HG03025 (cell line): ENCODE measurements around the gene IL17REL.

Source experiments
- ATAC-seq: cut with Tn5 transposase; IDR thresholded peaks from one replicate; pipeline ENCODE4 v1.9.1; 2021; ENCODE audit warnings: mild to moderate bottlenecking, moderate library complexity; ENCODE audit not compliant: unreplicated experiment, low FRiP score

IL17REL gene

DNA sequence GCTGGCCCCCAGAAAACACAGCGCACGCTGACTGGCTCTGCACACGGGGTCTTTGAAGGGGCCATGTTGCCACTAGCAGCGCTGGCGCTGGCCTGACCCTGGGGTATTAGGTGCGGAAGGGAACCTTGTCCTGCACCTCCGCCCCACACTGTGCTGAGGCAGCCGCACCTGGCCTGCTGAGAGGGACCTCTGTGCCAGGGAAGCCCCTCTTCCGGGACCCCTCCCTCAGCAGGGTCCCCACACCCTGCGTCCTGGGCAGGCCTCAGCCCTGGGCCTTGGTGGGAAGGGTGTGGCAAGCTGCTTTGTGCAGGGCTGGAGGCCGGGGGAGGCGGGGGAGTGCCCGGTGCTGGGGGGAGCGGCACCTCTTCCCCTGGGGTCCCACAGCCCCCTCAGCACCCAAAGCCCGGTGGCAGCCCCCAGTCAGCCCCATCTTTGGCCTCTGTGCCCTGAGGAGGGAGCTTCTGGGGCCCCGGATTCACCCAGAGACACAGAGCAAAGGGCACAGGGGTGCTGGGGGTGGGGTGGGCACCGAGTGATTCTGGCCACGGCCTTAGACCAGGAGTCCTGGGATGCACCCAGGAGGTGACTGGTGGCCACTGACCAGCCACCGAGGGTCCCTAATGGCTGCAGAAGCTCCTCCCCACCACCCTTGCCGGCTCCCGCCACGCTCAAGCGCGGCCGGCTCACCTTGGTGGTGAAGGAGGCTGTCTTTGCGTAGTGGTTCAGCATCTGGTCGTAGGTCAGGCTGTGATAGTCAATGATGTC lies 34.1 kb upstream of the IL17REL start:
- ATAC-seq, result no peak

DNA sequence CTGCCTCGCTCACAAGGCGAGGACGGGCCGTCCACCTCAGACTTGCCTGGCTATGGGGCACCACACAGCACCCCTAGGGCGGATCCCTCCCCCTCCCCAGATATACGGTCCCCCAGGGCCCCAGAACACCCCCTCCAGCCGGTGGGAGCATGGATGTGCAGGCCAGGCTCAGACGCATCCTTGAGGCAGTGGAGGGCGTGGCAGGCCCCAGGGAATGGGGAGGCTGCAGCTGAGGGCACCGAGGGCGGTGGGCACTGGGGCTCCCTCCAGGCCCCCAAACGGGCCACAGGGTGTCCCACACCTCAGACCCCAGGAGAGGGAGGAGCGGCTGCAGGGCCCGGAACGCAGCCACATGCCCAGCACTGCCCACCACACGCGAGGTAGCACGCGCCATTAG lies 33.5 kb upstream of the IL17REL start:
- ATAC-seq, result no peak

DNA sequence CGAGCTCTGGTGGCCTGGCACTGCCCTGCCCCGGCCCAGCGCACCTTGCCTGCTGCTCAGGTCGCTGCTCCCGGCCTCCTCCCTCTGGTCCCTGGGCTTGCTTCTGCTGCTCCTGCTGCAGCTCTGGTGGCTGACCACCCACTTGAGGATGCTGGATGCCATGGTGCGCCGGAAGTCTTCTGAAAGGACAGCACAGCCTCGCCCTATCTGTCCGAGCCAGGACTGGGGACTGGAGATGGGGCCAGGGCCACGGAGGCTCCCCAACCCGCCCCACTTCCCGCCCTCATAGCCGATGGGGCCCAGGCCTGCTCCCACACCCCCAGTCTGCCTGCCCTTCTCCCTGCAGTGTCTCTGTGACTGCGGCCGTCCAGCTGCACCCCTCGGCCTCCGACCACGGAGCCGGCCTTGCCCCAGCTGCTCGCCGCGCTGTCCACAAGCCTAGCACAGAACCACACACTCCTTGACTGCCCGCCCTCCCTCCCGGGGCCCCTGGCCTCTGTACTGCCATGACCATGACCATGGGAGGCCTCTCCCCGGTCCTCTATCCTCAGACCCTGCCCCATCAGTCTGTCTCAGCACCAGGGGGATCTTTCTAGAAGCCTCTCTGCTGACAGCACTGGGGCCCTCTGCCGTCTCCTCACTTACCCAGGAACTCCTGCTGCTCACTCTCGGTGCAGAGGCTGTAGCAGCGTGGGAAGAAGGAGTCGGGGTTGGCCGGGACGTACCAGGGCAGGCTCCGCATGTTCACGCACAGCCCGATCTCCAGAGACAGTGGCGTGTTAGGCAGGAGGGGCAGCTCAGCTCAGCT lies 32.9 kb upstream of the IL17REL start:
- no peak for ATAC-seq

DNA sequence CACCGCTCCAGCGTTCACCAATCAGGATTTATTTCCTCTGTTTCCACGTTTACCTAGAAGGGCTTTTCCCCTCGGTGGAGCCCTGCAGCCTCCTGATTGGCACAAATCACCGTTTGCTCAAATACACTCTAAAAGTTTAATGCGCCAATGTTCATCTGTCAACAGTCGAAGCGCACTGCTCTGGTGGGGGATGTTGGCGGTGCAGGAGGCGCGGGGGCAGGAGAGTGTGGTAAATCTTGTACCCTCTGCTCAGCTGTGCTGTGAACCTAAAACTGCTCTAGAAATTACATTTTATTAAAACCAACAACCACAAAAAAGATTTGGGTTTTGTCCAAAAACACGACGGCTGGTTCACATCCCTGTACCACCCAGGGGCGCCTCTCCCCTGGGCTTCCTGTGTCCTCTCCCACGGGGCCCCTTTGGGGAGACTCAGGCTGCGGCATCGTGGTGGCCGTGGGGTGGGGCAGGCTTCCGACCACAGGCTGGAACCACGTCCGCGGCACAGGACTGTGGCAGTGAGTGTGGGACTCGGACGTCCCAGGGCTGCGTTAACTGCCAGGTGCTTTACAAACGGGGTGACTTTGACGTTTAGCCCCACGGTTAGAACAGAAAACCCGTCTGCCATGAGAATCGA lies 32.0 kb upstream of the IL17REL start:
- no peak for ATAC-seq

DNA sequence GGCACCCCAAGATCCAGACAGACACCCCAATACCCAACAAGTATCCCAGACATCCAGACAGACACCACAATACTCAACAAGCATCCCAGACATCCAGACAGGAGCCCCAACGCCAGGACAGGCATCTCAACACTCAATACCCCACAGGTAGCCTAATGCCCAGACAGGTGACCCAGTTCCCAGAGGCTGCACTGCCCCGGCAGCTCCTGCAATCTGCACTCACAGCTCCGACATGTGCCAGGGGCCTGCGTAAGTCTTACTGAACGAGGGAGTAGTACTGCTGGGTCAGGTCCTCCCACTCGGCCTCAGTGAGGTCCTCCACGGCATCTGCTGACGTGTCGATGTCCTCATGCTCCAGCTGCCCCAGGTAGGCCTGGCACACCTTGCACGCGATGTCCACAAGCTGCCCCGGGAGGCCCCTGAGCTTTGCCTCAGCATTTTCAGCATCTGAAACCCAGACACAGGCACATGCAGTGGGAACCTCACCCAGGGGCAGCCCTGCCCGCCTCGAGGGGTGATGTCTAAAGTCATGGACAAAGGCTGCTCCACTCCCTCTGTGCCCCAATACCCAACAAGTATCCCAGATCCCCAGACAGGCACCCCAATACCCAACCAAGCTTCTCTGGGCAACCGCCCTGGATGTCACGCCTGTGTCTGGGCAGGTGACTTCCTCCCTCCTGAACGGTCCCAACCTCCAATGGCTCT lies 28.9 kb upstream of the IL17REL start:
- no peak for ATAC-seq

DNA sequence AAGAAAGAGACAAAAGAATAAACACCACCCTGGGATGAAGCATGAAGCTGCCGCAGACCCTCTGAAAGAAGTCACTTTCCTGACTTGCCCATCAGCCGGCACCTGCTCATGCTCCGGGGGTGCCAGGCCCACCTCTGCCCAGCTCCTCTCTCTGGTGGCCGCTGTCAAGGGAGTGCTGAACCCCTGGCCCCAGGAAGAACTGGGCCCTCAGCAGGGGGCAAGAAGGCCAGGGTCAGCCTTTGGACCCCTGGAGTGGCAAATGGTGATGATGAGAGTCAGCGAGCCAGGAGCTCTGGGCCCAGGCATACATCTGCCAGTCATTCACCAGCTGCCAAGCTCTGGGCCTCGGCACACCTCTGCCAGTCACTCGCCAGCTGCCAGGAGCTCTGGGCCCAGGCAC lies 28.2 kb upstream of the IL17REL start:
- no peak for ATAC-seq

DNA sequence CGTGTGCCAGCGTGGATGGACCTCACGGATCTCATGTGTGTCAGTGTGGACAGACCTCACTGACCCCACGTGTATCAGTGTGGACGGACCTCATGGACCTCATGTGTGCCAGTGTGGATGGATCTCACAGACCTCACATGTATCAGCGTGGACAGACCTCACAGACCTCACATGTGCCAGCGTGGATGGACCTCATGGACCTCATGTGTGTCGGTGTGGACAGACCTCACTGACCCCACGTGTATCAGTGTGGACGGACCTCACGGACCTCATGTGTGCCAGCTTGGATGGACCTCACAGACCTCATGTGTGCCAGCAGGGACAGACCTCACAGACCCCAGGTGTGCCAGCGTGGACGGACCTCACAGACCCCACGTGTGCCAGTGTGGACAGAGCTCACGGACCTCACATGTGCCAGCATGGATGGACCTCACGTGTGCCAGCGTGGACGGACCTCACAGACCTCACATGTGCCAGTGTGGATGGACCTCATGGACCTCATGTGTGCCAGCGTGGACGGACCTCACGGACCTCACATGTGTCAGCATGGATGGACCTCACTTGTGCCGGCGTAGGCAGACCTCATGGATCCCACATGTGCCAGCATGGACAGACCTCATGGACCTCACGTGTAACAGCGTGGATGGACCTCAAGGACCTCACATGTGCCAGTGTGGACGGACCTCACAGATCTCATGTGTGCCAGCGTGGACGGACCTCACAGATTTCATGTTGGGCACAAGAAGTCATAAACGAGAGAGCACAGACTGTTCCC lies 27.3 kb upstream of the IL17REL start:
- ATAC-seq, result no peak

DNA sequence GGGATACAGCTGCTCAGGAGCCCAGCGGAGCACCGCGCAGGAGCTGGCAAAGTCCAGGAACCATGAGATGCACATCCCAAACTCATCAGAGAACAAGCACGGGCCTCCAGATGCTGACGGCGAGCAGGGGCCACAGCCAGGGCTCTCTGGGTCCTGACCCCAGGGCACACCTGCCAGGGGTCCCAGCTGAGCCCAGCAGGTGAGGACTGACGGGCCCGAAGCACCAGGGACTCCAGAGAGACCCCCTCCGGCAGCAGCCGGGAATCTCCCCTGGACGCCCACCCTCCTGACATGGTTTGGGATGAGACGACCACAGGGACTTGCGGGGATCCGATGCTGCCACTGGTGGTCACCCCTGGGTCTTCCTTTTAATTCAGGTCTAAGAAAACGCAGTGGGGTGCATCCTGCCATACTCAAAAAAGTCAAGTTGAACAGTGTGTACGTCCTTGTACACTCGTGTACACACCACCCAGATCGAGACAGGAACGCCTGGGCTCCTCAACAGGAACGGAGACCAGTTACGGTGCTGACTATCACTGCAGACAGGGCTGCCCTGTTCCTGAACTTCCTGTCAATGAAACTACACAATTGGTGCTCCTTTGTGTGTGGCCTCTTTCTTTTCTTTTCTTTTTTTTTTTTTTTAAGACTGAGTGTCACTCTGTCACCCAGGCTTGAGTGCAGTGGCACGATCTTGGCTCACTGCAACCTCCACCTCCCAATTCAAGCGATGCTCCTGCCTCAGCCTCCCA lies 23.6 kb upstream of the IL17REL start:
- no peak for ATAC-seq

DNA sequence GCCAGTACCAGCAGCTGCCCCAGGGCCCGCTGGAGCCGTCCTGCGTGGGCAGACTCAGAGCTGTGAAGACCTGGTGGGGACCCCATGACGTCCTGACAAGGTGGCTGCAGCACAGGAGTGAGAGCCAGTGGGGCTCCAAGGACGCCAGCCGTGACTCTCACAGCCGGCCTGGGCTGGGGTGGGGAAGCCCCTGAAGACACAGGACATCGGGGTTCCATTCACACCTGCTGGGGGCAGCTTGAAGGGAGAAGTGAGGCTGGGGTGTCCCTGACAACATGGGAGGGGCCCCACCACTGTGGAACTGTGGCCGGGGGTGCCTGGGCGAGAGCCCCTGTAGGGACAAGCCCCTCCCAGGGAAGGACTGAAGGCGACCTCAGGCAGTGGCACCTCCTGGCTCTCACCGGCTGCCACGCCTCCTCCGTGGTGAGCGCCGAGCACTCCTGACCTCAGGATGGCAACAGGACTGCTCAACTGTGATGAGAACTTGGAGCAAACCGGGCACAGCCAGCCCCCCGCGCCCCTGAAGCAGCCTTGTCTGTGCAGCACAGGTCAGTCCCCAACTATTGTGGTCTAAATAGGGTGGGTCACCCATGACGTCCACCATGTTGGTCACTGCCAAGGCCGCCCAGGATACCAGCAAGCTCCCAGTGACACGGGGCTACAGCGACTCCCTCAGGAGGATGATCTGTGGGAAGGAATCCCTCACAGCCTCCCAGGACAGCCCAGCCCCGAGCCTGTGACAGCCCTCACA lies 22.7 kb upstream of the IL17REL start:
- ATAC-seq, result no peak

DNA sequence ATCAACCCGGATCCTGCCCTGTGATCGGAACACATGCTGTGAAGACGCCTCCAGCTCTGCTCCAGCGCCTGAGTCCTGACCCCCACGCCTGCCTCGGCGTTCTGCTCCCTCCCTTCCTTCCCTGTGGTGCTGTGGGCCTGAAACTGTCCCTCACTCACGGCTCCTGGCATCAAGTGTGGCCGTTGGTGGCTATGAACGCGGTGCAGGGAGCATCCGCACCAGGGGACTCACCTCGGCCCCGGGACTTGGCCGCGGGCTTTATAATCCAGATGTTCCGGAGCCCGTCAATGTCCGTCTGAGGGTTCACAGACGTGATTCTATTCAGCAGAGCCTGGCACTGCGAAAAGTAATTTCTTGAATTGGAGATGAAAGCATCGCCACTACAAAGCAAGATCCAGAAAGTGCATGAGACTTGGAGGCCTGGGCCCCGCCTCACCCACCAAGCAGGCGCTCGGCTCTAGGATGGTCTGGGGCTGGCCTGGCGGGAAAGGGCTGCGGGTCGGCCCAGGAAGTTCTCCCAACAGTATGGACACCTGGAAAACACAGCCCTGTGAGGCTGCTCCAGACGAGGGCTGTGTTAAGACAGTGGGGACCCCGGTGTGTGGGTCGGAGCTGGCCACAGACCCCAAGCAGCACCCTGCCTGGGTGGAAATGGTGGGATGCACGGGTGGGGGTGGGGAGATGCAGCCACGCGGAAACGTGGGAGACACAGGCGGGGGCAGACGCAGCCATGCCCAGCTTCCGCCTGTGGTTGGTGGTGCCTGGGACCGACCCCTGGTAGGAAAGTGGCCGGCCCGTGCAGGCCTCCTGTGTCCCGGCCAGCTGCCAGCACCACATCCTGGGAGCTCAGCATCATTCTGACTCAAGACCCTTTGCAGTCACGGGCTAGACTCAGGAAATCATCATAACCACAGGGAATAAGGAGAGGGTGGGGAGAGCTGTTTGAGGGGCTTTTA lies 21.8 kb upstream of the IL17REL start:
- ATAC-seq, result no peak

DNA sequence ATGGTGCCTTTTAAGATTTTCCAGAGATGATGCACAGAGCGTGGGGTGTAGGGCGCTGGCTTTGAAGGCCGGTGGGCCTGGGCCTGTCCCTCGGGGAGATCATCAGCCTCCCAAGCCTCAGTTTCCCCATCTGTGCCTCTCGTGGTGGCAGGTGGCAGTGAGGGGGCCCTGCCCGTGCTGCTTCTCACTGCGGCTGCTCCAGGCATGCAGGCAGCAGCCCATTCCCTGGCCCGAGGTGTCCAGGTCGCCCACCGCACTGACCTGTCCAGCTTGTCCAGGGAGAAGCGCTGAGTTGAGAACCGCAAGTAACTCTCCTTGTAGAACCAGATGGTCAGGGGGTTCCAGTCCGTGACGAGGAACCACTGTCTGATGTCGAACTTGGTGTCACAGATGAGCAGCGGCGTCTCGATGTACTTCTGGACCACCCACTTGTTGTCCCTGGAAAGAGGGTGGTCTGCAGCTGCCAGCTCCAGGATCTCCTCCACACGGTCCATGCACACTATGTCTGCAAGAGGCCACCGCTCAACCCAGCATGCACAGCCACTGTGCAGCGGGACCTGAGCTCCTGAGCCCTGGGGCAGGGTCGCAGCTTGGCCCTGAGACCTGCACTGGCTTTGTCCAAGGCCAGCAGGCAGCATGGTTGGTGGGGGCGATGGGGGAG lies 20.5 kb upstream of the IL17REL start:
- no peak for ATAC-seq

DNA sequence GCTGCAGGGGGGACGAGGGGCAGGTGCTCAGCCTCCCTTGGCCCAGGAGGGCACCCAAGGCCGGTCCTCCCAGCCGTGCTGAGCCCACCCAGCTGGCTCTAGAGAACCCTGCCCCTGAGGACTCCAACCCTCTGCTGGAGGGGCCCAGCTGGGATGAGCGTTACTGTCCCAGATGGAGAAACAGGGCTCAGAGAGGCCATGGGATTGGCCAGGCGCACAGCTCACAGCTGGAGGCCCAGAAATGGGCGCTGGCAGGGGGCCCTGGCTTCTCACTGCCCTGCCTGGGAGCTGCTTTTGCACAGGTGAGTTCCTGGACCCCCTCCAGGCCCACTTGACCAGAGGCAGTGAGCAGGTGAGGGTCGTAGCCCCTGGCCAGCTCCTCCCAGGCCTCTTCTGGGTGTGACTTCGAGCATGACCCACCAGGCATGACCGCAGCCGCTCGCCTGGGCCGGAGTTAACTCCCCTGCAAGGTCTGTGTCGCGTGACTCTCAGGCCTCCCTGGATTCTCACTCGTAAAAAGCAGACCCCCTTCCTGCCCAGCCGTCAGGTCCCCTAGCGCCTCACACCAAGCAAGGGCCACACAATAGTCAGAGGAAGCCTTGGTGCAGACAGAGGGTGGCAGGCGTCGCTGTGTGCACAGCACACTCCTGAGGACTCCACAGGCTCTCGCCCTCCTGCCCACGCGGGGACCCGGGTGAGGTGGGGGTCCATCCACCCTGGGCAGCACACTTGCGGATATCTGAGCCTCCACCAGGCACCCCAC lies 19.7 kb upstream of the IL17REL start:
- ATAC-seq, result no peak

DNA sequence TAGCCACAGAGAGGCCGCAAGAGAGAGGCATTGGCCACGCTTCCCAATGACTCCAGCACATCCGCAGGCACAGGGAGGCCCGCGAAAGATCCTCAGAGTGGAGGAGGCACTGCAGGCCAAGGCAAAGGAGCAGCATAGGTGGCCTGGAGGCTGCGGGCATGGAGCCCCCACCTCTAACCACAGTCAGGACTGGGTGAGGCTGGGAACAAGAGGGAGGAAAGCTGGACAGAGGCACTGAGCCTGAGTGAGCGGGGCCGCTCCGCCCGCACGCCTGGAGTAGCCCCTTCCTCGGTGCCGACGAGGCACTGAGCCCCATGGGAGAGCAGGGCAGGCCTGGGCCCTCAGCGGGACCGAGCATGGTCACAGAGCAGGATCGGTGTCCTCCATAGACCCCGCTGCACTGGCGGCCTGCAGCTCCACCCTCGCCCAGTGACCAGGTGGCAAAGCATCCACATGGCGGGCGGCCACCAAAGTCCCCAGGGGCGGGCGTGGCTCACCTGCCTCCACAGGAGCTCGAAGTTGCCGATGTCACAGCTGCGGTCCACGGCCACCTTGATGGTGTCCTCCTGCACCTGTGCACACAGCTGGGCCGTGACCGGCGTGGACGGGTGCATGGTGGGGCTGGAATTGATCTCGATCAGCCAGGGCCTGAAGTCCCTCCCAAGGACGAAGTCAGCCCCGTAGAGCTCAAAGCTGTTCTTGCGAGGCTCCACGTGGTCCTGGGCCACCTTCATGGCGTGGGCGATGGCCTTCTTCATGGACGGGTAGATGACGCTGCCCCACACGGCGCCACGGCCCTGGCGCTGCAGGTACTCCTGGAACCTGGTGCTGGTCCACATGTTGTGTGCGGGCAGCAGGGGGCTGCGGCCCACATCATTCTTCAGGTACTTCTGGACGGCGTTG lies 18.9 kb upstream of the IL17REL start:
- ATAC-seq, result no peak

DNA sequence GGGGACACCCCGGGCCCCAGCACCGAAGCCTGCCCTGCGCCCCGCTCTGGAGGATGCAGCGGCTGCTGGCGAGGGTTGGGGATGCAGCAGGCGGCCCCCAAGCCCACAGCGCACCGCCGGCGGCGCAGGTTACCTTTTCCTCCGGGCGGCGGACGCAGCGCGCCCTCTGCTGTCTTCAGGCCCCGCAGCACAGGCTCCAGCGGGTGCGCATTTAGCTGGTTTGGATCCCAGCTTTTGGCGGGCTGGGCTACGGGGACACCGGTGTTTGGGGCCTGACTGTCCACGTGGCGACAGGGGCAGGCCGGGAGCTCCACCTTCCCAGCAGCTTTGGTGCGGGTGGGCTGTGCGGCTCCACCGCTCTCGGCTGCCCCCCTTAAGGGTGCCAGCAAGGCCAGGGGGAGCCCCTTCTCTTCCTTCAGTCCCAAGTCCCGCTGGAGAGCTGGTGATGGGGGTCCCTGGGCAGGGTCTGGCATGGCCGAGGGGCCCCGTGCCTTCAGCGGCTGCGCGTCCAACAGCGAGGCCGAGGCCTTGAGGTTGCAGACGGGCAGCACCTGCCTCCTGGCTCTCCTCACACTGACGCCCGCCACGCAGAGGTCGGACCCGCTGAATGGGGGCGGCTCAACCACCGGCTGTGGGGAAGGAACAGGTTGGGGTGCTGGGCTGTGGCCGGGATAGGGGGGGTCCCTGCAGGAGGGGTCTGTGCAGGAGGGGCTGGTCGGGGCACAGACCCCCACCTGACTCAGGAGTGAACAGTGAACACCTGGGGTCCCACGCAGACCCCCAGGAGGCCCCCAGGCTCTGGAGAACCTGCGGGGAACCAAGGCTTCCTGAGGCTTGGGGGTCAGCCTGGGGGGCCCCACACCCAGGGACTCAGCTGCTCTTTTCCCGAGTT lies 18.0 kb upstream of the IL17REL start:
- ATAC-seq, result no peak
